Neural crest cell (in vitro differentiated cells): ENCODE results near the gene ALG12. TPM values are rescaled to one million over a fixed set of nuclear protein-coding genes. Genes with fewer than 3 reads are reported as not detected.
A peak's percentile ranks its signal among the peaks of the same experiment; 100 is the strongest.

Experiments used
- DNase-seq: peaks from one replicate; pipeline ENCODE4 v3.0.0; 2021; ENCODE audit warnings: low read depth, mixed read lengths, low spot score
- H3K27ac Mint-ChIP-seq: one replicate; pipeline ENCODE4 v1.8.0; 2021; ENCODE audit warnings: mild to moderate bottlenecking, mixed read lengths; ENCODE audit not compliant: unreplicated experiment
- H3K27me3 Mint-ChIP-seq: 2 replicates; pipeline ENCODE4 v1.8.0; 2021; ENCODE audit warnings: low read depth, mild to moderate bottlenecking, mixed read lengths
- H3K36me3 Mint-ChIP-seq: 2 replicates; pipeline ENCODE4 v1.8.0; 2021; ENCODE audit warnings: low read depth, mild to moderate bottlenecking, mixed read lengths
- H3K4me1 Mint-ChIP-seq: 2 replicates; pipeline ENCODE4 v1.8.0; 2021; ENCODE audit warnings: mixed read lengths
- H3K4me3 Mint-ChIP-seq: one replicate; pipeline ENCODE4 v1.8.0; 2021; ENCODE audit warnings: mild to moderate bottlenecking, mixed read lengths
- H3K9me3 Mint-ChIP-seq: 2 replicates; pipeline ENCODE4 v1.8.0; 2021; ENCODE audit warnings: mixed read lengths
- CTCF ChIP-seq: fragments of 200-600 bp; sonication (generic); conservative IDR thresholded peaks from 2 replicates; pipeline ENCODE4 v1.5.0; 2021; ENCODE audit warnings: antibody characterized with exemption, mild to moderate bottlenecking
- total RNA-seq: library from RNA; stranded (reverse); gene quantifications from 2 replicates; pipeline ENCODE4 v1.2.1, GENCODE V29; 2021

Gene ALG12
- total RNA-seq, 1 donor from 2014 or later, result 21.2 TPM

GRCh38 chr22:49962012-49962750, 43.9 kb upstream of the ALG12 start:
- no peak for TF ChIP-seq CTCF
- Mint-ChIP-seq H3K4me1 (peaks cover 6% of the 10 kb centered on the region), H3K36me3 (no peaks in the 10 kb centered on the region), H3K27ac (no peak overlapping the region), H3K27me3 (no peaks in the 10 kb centered on the region), H3K4me3 (peak overlapping the region; percentile 88), H3K9me3 (no peaks in the 10 kb centered on the region)
- DNase-seq, result no peak

- no peak for TF ChIP-seq CTCF
- Mint-ChIP-seq H3K4me3 (peak overlapping the region; percentile 88), H3K36me3 (no peaks in the 10 kb centered on the region), H3K4me1 (peaks cover 6% of the 10 kb centered on the region), H3K27ac (no peak overlapping the region), H3K27me3 (no peaks in the 10 kb centered on the region), H3K9me3 (no peaks in the 10 kb centered on the region)
- no peak for DNase-seq
Observed at GRCh38 chr22:49961601-49962011, 43.4 kb upstream of the ALG12 start.

- Mint-ChIP-seq H3K36me3 (no peaks in the 10 kb centered on the region), H3K4me1 (peaks cover 6% of the 10 kb centered on the region), H3K27ac (no peak overlapping the region), H3K9me3 (no peaks in the 10 kb centered on the region), H3K4me3 (peak overlapping the region; percentile 88), H3K27me3 (no peaks in the 10 kb centered on the region)
- DNase-seq, result no peak
- TF ChIP-seq CTCF, result no peak
Observed at GRCh38 chr22:49961005-49961600, 42.9 kb upstream of the ALG12 start.

- TF ChIP-seq CTCF, result no peak
- no peaks in the 10 kb centered on the region for H3K9me3 Mint-ChIP-seq
- DNase-seq, result peak; percentile 85
- H3K27me3 Mint-ChIP-seq, result no peaks in the 10 kb centered on the region
- H3K27ac Mint-ChIP-seq, result no peak within 1 kb of the TSS
- H3K4me1 Mint-ChIP-seq, result peaks cover 6% of the 10 kb centered on the region
- peak within 1 kb of the TSS; percentile 88 for H3K4me3 Mint-ChIP-seq
- no peaks in the 10 kb centered on the region for H3K36me3 Mint-ChIP-seq
Observed at GRCh38 chr22:49960159-49961004, 42.1 kb upstream of the ALG12 start, which contains the start of gene PIM3. PIM3 (plus strand) TSS chr22:49960772; CDS start chr22:49960948, 176 bp downstream.

- H3K9me3 Mint-ChIP-seq, result no peaks in the 10 kb centered on the region
- H3K27ac Mint-ChIP-seq, result no peak overlapping the region
- H3K4me3 Mint-ChIP-seq, result peak overlapping the region; percentile 76
- TF ChIP-seq CTCF, result no peak
- DNase-seq, result no peak
- H3K27me3 Mint-ChIP-seq, result no peaks in the 10 kb centered on the region
- H3K36me3 Mint-ChIP-seq, result no peaks in the 10 kb centered on the region
- peaks cover 6% of the 10 kb centered on the region for H3K4me1 Mint-ChIP-seq
Observed at GRCh38 chr22:49959782-49960158, 41.5 kb upstream of the ALG12 start.
